Heart left ventricle (tissue), 16 donors: ENCODE measurements around the gene SLC26A4. TPM values are rescaled to one million over a fixed set of nuclear protein-coding genes. Genes with fewer than 3 reads are reported as not detected.

Source experiments
- ATAC-seq, 4 donors: fragments of 200-7000 bp; cut with Tn5 transposase; one replicate each; pipeline ENCODE4 v1.9.1; 2020 to 2022; ENCODE audit warnings: moderate library complexity in 4 of 4, mild to moderate bottlenecking in 3 of 4, moderate number of reproducible peaks in 1 of 4
- DNase-seq, 5 donors: peaks; one replicate each; pipeline ENCODE4 v3.0.0-alpha.2; 2020
- H3K27ac ChIP-seq, 12 donors: fragments of 200-600 bp; sonication (generic) in 4 of 12; one replicate each; pipeline versions ENCODE4 v1.5.0 to v1.8.0; 2016 to 2022; ENCODE audit warnings: mild to moderate bottlenecking in 2 of 12
- H3K27me3 ChIP-seq, 9 donors: fragments of 200-600 bp; sonication (generic) in 2 of 9; one replicate each; pipeline versions ENCODE4 v1.5.1 to v1.8.0; 2016 to 2022; ENCODE audit warnings: mild to moderate bottlenecking in 3 of 9
- H3K36me3 ChIP-seq, 9 donors: fragments of 200-600 bp; sonication (generic) in 2 of 9; one replicate each; pipeline versions ENCODE4 v1.5.0 to v1.8.0; 2018 to 2022; ENCODE audit warnings: mild to moderate bottlenecking in 2 of 9
- H3K4me1 ChIP-seq, 12 donors: fragments of 200-600 bp; sonication (generic) in 4 of 12; one replicate each; pipeline versions ENCODE4 v1.5.0 to v1.8.0; 2016 to 2022; ENCODE audit warnings: mild to moderate bottlenecking in 3 of 12
- H3K4me3 ChIP-seq, 12 donors: fragments of 200-600 bp; sonication (generic) in 4 of 12; one replicate each; pipeline versions ENCODE4 v1.5.0 to v1.8.0; 2017 to 2022; ENCODE audit warnings: mild to moderate bottlenecking in 9 of 12, moderate library complexity in 4 of 12
- H3K9me3 ChIP-seq, 12 donors: fragments of 200-600 bp; sonication (generic) in 4 of 12; one replicate each; pipeline versions ENCODE4 v1.5.0 to v1.8.0; 2016 to 2022; ENCODE audit warnings: mild to moderate bottlenecking in 1 of 12
- POLR2A ChIP-seq, 2 donors: fragments of 450-650 bp; IDR thresholded peaks; one replicate each; pipeline ENCODE4 v1.6.1; 2017; ENCODE audit warnings: antibody characterized with exemption in 2 of 2, mild to moderate bottlenecking in 2 of 2, moderate library complexity in 2 of 2
- WGBS, 4 donors: extraction: QIAGEN DNeasy Blood & Tissue Kit in 2 of 4; methylation state at CpG; one replicate each; pipeline versions ENCODE4 v1.1.5 to v1.1.7; 2013 to 2018; 5-methylcytosine and 5-hydroxymethylcytosine counted together
- intact Hi-C, 10 donors: fragments of 100-400 bp; cut with DNase I; formaldehyde crosslinking; loops; one replicate each; pipeline versions ENCODE4 v1.11.1 to v1.14.2; 2022
- polyA plus RNA-seq, 2 donors: library from polyadenylated mRNA; stranded (reverse); fragments of 200-250 nt; gene quantifications; one replicate each; pipeline ENCODE4 v1.2.3, GENCODE V29; 2013
- total RNA-seq, 9 donors: library from RNA; depleted of rRNA in 2 of 9; stranded (reverse); fragments of >200 nt in 2 of 9; fragmentation: NEBNext Ultra II Directional in 3 of 9; extraction: Animal tissue kit (Norgen Biotek cat#: 25700) in 3 of 9; gene quantifications; one replicate each; pipeline versions ENCODE4 v1.1.0 to v1.2.4, GENCODE V29; 2016 to 2023
- TF ChIP-seq, protein P1 (sequence below), 12 donors: fragments of 200-600 bp; sonication (generic) in 4 of 12; IDR thresholded peaks; one replicate each; pipeline versions ENCODE4 v1.5.0 to v1.8.0; 2018 to 2022; ENCODE audit warnings: antibody characterized with exemption in 12 of 12, mild to moderate bottlenecking in 5 of 12
- donor health status: ischemic (EF 13 %, LVEDD 7.1; RV severe dilation, severe dysfunction).
- donor health status: healthy with polysubstance abuse.
- donor health status: DM: no; HTN: yes; CAD: no.
- donor health status: DM: no; HTN: no; CAD: no.
- donor health status: ischemic (EF 25% LVEDD 6.9; RV normal size, moderate dysfunction).
- donor health status: ischemic (EF 25% LVEDD 5.7; RV mildly dilated, moderate dysfunction).
- donor health status: healthy.
- donor health status: DM: yes; HTN: yes; CAD: no.
- donor health status: ischemic (EF 35%, LVEDD 5.7; RV mildly dilated, moderate dysfunction).
- donor health status: nonischemic (EF 11% LVEDD 7.7; RV severe dilation, severe dysfunction).
- donor health status: DM: yes; HTN: yes; CAD: no.
- donor health status: PGD.
- donor health status: ischemic (EF 29% LVEDD 5.4; RV normal size, mild dysfunction).
- donor health status: nonischemic (EF 23%, LVEDD 6.1; RV moderate dilation, normal function).

The SLC26A4 gene
- total and polyA plus RNA-seq, 11 donors, result 0.19 to 1.8 (median 0.42) TPM

DNA sequence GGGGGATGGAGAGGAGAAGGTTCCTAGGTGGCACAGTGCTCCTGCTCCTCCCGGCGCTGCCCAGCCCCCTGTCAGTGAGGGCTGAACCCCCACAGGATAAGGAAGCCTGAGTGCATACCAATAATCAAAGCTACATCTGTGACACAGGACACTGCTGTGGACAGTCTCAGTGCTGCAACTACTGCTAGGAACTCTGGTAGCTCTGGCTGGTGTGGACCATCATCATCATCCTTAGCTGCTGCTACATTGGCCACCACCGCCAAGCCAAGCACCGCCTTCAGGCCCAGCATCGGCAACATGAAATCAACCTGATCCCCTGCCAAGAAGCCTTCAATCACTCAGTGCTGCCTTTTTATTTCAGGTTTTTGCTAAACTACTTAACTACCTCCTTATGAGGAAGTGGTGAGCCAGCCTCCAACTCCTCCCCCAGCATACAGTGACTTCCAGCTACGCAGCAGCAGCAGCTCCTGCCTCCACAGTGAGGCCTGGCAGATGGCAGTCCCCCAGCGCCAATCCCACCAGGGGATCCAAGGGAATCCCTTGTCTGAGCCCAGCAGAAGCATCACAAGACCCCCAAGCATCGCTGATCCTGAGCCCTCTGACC is 32.1 kb upstream of the SLC26A4 start:
- Histone ChIP-seq H3K4me3 (no peak overlapping the region), H3K4me1 (no peaks in the 10 kb centered on the region), H3K27ac (no peak overlapping the region), H3K36me3 (peaks cover 0 to 16% (median 9%) of the 10 kb centered on the region in 9 donors), H3K27me3 (no peaks in the 10 kb centered on the region), H3K9me3 (no peaks in the 10 kb centered on the region)
- no peak for TF ChIP-seq POLR2A (IDR thresholded peaks at IDR 0.05)
- TF ChIP-seq, protein P1, sequence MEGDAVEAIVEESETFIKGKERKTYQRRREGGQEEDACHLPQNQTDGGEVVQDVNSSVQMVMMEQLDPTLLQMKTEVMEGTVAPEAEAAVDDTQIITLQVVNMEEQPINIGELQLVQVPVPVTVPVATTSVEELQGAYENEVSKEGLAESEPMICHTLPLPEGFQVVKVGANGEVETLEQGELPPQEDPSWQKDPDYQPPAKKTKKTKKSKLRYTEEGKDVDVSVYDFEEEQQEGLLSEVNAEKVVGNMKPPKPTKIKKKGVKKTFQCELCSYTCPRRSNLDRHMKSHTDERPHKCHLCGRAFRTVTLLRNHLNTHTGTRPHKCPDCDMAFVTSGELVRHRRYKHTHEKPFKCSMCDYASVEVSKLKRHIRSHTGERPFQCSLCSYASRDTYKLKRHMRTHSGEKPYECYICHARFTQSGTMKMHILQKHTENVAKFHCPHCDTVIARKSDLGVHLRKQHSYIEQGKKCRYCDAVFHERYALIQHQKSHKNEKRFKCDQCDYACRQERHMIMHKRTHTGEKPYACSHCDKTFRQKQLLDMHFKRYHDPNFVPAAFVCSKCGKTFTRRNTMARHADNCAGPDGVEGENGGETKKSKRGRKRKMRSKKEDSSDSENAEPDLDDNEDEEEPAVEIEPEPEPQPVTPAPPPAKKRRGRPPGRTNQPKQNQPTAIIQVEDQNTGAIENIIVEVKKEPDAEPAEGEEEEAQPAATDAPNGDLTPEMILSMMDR (IDR thresholded peaks at IDR 0.05), result no peak
- no peak for ATAC-seq
- intact Hi-C loops, result no loop called here
- 84 to 93% (median 88%) methylated on average over 5 to 8 of the region's 8 CpGs for WGBS, 4 donors
- no peak for DNase-seq

DNA sequence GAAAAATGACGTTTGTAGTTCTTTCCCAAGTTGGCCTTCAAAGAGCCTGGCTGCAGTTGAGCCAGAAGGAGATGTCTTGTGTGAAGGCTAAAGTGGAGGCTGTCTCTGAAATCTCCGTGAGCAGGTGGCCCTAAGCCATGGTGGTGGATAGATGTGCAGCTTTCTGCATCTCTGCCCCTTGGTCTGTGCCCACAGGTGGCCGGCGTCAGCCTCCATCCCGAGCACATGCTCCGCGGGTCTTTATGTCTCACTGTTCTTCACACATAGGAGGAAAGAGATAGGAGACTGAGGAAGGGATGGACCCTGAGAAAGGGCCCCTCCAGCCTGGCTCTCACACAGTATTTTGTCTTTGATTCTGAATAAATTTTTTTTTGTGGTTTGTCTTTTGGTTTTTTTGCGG is 30.3 kb upstream of the SLC26A4 start:
- H3K4me3 ChIP-seq, result no peak overlapping the region
- H3K27me3 ChIP-seq, result no peaks in the 10 kb centered on the region
- H3K27ac ChIP-seq, result no peak overlapping the region
- TF ChIP-seq, protein P1 (IDR thresholded peaks at IDR 0.05), result no peak
- TF ChIP-seq POLR2A (IDR thresholded peaks at IDR 0.05), result no peak
- no peaks in the 10 kb centered on the region for H3K4me1 ChIP-seq
- peaks cover 0 to 15% (median 0%) of the 10 kb centered on the region in 9 donors for H3K36me3 ChIP-seq
- intact Hi-C loops, result no loop called here
- no peaks in the 10 kb centered on the region for H3K9me3 ChIP-seq
- WGBS, 4 donors, result 93 to 95% (median 94%) methylated on average over 4 to 8 of the region's 8 CpGs
- DNase-seq (no peak), ATAC-seq (no peak)

DNA sequence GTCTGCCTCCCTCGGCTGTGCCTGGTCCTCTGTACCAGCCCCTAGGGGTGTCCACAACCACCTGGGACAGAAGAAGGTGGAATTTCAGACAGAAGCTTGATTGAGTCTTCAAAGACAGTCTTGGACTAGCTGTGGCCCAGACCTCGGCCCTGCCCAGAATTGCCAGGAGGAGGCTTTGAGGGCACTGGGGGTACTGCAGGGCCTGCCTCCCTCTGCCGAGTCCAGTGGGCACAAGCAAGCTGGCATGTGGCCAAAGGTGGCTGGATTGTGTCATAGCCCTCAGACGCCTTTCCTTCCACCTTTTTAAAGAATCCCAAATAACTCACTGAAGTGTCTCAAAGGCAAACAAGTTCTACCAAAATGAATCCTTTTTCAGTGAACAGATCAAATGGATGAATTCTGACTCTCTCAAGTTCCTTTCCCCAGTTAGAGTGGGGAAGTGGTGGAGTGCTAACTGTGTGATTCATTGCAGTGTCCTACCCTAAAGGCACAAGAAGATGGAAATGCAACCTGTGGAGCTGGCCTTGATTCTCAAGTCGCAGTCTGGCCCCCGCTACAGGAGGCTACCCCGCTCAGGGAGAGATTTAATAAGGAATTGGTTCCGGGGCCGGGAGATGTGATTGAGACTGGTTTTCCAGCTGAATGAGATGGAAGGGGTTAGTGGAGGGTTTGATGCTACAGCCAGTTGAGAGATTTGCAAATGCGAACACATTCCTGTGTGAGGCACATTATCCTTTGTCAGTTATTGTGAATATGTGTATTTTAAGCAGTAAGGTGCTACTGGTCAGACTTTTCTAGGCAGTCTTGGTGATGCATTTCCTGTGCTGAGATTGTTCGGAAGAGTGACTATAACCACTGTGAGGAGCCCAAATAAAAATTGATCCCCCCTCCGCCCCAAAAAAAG is 28.8 kb upstream of the SLC26A4 start:
- intact Hi-C loops, result no loop called here
- Histone ChIP-seq H3K27ac (no peak overlapping the region), H3K36me3 (peaks cover 0 to 15% (median 0%) of the 10 kb centered on the region in 9 donors), H3K4me3 (no peak overlapping the region), H3K27me3 (no peaks in the 10 kb centered on the region), H3K9me3 (no peaks in the 10 kb centered on the region), H3K4me1 (no peaks in the 10 kb centered on the region)
- DNase-seq, result no peak
- WGBS, 4 donors, result 91 to 95% (median 94%) methylated on average over 12 of the region's 12 CpGs
- no peak for TF ChIP-seq POLR2A (IDR thresholded peaks at IDR 0.05)
- TF ChIP-seq, protein P1 (IDR thresholded peaks at IDR 0.05), result no peak
- ATAC-seq, result no peak

DNA sequence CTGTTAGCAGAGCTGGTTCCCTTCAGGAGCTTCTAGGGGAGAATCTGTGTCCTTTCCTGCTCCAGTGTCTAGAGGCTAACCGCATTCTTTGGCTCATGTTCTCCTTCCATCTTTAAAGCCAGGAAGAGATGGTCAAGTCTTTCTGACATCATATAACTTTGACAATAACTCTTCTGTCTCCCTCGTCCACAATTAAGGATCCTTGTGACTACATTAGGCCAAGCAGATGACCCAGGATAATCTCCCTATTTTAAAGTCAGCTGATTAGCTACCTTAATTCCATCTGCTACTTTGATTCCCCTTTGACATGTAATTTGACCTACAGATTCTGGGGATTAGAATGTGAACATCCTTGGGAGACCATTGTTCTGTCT is 28.1 kb upstream of the SLC26A4 start:
- intact Hi-C loops, result no loop called here
- Histone ChIP-seq H3K9me3 (no peaks in the 10 kb centered on the region), H3K36me3 (peaks cover 0 to 15% (median 0%) of the 10 kb centered on the region in 9 donors), H3K27me3 (no peaks in the 10 kb centered on the region), H3K4me3 (no peak overlapping the region), H3K4me1 (no peaks in the 10 kb centered on the region), H3K27ac (no peak overlapping the region)
- WGBS, 4 donors, result 82 to 92% (median 91%) methylated on average over 2 of the region's 2 CpGs
- ATAC-seq, result no peak
- TF ChIP-seq POLR2A (IDR thresholded peaks at IDR 0.05), result no peak
- TF ChIP-seq, protein P1 (IDR thresholded peaks at IDR 0.05), result no peak
- no peak for DNase-seq
